HG03095 (cell line): ENCODE results near the gene SLC13A4.
A peak's percentile ranks its signal among the peaks of the same experiment; 100 is the strongest.
"Not testable (repeated sequence)": the region's sequence is repeated elsewhere in the genome, so short reads cannot be mapped to it uniquely, and the experiment has no call there.

Experiments
- ATAC-seq: cut with Tn5 transposase; IDR thresholded peaks from one replicate; pipeline ENCODE4 v1.9.1; 2021; ENCODE audit warnings: moderate library complexity; ENCODE audit not compliant: unreplicated experiment

Gene SLC13A4

DNA sequence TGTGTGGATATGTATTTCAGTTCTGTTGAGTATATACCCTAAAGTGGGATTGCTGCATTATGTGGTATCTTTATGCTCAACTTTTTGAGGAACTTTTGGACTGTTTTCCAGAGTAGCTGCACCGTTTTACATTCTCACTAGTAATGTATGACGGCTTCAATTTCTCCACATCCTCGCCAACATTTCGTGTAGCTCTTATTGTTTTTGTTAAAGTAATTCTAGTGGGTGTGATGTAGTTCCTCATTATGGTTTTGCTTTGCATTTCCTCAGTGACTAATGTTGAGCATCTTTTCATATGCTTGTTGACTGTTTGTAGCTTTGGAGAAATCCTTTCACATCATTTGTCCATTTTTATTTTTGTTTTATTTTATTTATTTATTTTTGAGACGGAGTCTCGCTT lies 61.1 kb downstream of the SLC13A4 start:
- no peak for ATAC-seq

DNA sequence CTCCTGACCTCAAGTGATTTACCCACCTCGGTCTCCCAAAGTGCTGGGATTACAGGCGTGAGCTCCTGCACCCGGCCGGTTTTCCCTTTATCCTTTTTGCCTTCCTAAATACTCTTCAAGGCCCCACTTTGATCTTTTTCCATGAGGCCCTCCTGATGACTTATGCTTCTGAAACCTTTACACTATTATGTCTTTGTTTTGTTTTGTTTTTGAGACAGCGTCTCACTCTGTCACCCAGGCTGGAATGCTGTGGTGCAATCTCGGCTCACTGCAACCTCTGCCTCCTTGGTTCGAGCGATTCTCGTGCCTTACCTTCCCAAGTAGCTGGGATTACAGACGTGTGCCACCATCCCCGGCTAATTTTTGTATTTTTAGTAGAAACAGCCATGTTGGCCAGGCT lies 61.8 kb downstream of the SLC13A4 start:
- ATAC-seq: no peak

DNA sequence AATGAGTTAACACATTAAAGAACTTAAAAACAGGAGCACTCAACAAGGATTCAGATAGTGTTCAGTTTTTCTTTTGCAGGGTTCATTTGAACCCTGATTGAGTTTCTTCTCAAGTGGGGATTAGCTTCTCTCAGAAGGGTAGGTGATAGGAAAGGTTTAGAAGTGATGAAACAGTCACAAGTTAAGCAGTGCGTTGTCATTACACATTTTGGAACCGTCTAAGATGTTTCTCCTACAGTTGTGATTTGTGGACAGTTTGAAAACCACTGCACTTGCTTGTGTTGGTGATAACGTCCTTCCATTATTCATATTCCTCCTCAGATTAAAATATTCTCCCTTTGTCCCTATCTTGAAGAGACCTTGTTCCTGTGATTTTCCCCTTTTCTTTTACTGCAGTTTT lies 62.9 kb downstream of the SLC13A4 start:
- ATAC-seq: no peak

DNA sequence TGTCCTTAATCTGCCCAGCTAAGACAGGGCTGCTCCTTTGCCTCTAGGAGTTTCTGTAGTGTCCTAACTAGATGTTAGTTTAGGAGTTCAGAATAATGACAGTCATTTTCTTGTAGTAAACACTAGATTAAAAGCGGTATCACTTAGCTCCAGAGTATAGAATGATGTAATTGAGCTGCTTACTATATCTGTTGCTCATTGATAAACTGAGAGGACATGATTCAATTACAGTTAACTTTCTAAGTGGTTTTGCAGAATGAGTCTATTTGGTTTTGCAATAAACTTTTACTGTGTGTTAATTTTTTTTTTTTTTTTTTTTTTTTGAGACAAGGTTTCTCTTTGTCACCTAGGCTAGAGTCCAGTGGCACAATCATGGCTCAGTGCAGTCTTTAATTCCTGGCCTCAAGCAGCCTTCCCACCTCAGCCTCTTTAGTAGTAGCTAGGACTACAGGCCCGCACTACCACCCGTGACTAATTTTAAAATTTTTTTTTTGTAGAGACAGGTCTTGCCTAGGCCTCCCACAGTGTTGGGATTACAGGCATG lies 63.9 kb downstream of the SLC13A4 start:
- no peak for ATAC-seq

DNA sequence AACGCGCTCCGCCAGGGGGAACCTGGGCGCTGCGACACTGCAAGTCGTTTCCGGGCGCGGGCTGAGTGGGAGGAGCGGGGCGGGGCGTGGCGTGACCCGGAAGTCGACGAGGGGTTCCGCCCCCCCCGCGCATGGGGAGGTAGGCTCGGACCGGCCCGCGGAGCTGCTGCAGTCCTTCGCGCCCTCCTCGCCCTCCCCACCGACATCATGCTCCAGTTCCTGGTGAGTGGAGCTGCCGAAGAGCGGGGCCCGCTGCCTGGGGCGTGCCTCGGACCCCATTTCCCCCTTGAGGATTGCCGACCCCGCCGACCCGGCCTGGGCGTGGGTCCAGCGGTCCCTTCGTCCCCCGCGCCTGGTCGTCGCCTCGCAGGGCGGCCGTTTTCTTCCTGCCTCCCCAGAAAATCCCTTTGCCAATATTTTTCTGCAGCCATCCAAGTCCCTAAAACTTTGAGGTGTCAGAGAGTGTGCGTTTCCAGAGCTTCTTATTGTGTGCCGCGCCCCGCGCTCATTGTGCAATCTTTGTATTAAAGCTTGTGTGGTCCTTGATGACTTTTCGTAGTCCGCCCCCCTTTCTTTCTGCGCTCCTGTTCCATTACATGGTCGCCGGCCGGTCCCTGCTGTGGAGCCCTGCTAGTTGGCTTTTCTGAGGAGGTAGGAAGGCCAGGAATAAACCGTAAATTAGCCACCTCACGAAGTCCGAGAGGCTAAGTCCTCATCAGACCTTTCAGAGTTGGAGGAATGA lies 65.4 kb downstream of the SLC13A4 start, which contains the start of gene STMP1:
TSS of gene STMP1 (plus strand) at position 142 of the 742 bp plus-strand sequence.
- peak; percentile 96 for ATAC-seq

DNA sequence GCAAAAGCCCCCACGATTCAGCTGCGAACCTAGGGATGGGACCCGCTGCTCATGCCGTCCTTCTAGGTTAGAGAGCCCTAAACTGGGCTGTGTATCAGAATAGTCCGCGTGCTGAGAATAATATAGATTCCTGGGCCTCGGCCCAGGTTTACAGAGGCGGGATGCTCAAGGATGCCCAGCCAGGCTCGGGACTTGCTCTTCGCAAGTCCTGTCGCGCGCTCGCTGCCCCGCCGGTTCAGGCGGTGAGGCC lies 65.9 kb downstream of the SLC13A4 start:
- no peak for ATAC-seq

DNA sequence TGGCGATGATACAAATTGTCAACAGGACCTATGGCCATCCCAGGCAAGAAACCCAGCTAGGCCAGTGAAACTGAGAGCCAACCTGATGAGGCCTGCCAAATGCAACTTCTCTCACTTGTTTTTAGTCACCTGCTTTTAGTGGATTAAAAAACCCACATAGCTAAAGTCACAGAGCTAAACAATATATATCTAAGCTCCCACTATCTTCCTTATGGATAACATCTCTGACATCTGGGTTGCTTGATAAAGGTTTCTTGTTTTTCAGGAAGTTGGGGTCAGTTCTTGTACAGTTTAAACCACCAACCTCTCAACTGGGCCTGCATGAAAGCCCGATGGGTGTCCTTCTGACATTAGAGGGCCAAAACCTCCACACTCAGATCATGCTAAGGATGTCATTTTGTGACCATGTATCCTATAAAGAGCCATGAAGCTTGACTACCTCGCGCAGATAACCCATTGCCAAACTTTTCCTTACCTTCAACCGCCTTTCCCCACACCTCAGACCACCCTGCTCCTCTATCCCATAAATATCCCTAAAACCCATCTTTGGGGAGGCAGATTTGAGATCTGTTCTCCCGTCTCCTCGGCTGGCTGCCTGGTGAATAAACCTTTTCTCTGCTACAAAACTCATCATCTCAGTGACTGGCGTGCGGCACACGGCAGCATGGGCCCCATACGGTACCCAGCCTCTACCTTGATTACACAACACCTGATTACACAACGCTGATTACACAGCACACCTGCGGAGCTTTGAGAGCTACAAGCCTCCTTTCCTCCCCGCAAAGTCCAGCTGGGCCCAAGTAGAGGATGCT lies 66.5 kb downstream of the SLC13A4 start:
- ATAC-seq: no peak

DNA sequence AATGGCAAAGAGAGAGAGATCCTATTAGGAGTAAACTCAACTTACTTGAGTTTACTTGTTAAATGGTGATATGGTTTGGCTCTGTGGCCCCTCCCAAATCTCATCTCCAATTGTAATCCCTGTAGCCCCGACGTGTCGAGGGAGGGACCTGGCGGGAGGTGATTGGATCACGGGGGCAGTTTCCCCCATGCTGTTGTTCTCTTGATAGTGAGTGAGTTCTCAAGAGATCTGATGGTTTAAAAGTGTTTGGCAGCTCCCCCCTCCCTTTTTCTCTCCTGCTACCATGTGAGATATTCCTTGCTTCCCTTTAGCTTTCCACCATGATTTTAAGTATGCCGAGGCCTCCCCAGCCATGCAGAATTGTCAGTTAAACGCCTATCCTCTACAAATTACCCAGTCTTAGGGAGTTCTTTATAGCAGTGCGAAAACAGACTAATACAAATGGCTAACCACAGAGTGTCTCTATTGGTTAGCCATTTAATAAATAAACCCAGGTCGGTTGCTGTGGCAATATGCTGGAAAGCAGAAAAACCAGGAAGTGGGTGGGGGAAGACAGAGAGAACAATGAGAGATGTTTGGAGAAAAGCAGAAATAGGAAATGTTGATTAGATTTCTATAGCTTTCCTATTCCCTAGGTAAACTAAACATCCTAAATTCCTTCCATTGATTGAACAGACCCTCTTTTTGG lies 68.7 kb downstream of the SLC13A4 start:
- no peak for ATAC-seq

DNA sequence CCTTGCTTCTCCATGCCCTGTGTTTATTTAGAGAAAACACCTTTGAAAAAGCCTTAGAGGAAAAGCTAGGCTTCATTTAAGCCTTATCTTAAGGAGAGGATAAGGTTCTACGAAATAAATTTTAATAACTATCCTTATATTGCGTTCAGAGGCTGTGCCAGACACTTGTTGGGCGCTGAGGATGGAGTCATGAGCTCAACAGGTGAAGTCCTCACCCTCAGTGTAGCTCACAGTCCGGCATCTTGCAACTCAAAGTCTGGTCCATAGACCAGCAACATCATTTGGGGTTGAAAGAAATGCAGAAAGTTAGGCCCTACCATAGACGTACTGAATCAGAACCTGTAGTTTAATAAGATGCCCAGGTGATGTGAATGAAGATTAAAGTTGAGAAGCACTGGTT lies 69.4 kb downstream of the SLC13A4 start:
- ATAC-seq: no peak

DNA sequence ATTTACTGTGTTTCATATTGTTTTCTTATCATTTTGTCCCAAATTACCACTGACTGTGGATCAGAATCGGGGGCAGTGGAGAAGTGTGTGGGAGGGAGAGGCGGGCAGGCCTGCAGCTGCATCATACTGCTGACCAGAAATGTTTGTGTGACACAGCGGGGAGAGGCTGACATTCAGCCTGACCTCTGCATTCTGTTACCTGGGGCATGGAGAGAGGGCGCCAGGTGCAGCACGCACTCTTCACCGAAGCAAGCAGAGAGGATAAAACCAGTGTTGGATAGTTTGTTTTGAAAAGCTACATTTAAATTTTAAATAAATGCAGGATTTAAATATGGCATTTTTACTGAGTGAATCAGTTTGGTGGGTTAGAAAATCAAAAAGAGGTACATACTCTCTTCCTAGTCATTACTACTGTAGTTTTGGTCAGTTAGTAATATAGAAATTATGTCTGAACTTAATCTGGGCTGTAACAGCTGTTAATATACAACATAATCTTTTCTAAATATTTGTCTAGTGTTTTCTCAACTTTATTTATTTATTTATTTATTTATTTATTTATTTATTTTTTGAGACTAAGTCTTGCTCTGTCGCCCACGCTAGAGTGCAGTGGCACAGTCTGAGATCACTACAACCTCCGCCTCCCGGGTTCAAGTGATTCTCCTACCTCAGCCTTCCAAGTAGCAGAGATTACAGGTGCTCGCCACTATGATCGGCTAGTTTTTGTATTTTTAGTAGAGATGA lies 74.5 kb downstream of the SLC13A4 start:
- ATAC-seq: no peak

DNA sequence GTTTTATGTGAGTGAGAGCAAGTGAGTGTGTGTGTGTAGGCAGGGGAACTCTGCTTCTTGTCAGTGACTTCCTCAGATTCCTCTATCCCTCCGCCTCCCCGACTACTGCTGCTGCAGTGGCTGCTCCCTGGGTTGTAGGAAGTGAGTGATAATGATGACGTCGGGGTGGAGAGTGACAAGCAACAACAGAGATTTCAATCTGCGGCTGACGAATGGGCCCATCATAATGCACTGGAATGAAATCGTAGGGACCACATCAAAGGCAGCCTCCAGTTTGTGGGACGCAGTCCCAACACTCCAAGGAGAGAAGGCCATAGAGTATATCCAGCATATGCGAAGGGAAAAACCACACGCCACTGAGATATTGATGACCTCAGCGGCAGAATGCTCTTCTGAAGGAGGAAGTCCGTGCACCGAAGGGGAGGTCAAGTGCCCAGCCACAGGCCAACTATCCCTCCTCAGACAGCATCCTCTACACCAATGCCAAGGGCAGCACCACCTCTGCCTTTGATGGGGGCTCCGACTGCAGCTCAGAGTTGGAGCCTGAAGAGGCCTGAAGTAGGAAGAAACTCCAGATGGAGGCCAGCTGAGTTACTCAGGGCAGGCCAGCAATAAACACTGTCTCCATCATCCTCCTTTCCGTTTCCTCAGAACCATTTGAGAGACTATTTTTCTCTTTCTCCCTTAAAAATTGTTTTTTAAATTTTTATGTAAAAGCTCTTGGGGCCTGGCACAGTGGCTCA lies 77.0 kb downstream of the SLC13A4 start:
- ATAC-seq: no peak

DNA sequence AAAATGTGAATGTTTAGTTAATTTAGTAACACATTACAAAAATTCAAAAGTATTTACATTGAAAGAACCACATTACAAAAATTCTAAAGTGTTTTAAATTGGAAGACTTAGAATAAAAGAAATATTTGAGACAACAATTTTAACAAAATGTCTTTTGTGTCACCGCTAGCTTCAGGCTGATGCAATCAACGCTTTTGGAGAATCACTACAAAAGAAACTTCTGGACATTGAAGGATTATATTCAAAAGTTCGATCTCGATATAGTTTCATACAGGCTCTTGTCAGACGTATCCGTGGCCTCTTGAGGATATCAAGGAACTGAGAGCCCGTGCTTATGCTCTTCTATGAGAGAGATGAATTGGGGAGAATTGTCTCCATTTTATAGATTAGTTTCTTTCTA lies 79.8 kb downstream of the SLC13A4 start:
- ATAC-seq: no peak

DNA sequence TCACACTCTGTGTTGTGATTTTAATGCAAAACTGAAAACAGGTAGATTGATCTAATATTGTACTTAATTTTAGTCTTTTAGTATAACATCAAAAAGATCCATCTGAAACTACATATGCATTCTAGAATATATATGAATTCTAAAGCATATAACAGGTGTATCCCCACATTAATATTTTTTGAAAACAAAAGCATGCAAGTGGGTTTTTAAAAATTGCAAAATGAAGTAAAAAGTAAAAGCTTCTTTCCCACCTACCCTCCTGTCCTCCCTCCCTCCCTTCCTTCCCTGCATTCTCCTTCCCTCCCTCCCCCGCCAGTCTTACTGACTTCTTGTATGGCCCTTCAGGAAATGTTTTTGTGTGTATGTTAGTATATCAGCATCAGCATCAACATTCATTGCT lies 80.2 kb downstream of the SLC13A4 start:
- no peak for ATAC-seq

DNA sequence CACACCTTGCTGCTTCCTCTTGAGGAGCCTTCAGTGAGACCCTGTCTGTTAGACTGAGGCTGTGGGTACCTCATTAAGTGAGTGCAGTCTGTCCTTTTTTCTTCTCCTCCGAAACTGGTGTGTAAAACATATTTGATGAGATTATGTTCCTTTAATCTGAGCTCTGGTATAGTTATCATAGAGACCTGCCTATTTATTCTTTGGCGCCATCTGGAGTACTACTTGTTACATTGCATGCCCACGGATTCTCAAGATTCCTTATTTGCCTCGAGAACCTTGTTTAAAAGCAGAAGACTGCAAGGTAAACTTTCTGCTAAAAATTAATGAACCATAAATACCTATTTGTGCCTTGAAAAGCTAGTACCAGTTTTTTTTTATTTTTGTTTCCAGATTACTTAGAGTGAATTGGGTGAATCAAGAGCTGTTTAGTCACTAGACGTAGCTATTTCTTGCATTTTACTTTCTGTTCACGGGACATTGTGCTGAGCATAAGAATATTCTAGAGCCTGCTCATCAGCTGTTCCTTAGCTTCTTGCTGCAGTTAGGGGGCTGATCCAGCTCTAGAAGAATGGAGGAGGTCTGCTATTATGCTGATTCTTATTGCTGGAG lies 82.6 kb downstream of the SLC13A4 start:
- peak; percentile 53 for ATAC-seq

DNA sequence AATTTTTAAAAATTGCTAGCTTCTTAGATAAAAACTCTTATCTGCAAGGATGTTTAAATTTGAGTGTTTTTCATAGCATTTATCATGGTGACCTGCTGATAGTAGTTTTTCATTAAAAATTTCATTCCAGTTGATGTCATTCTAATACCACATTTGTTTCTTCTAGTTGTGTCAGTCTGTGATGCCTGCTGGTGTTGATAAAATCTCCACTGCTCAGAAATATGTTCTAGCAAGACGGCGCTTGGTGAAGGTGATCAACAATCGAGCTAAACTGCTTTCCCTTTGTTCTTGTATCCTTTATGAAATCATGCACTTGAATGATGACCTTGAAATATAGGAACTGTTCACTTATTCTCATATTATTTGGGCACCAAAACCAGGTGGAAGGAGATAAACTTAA lies 83.3 kb downstream of the SLC13A4 start:
- no peak for ATAC-seq

DNA sequence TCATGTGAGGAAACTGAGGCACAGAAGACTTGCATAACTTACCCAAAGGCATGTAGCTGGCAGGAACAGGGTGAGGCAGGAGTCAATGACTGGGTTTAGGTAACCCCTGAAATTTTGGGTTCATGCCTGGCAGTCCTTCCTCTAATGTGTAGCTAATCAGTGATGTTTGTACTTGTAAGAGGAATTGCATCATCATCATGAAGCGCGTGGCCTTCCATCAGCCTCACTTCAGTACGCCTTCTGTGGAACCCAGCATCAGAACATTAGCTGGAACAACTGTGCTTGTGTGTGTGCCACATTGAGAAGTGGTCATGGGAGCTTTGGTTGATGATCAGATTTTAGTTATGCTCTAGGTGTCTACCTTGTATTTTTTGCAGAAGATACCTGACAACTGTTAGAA lies 83.8 kb downstream of the SLC13A4 start:
- ATAC-seq: no peak

DNA sequence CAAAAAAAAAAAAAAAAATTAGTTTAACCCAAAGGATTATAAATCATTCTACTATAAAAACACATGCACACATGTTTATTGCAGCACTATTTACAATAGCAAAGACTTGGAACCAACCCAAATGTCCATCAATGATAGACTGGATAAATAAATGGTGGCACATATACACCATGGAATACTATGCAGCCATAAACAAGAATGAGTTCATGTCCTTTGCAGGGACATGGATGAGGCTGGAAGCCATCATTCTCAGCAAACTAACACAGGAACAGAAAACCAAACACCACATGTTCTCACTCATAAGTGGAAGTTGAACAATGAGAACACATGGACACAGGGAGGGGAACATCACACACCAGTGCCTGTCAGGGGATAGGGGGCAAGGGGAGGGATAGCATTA lies 88.3 kb downstream of the SLC13A4 start:
- ATAC-seq: not testable (repeated sequence)

DNA sequence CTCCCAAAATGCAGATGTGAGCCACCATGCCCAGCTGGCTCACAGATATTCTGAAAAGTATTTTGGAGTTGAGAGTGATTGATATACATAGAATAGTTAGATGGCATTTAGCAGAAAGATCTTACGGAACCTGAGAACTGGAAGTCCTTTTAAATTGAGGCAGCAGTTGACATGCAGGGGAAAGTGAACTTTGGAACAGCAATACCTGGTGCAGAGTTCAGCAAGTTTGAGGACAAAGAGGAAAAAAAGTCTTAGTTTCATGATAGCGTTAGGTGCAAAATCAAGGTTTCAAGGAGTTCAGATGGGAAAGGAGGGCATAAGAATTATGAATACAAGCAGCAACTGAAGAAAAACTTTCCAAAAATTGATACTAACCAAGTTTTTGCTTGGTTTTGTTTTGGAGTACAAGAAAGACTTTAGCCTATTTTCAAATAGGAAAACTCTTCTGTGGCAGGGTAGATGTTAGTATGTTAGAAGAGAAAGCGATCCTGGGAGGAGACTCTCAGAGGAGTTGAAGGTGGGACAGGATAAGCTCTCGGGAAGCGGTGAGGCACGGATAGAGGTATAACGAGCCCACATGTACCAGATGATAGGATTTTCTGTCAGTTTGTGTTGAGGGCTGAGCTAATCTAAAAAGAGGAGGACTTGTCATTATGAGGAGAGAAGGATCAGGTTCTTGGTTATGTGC lies 93.7 kb downstream of the SLC13A4 start:
- no peak for ATAC-seq
